Breast epithelium (tissue), 3 donors: ENCODE measurements around the gene HABP4.

Experiments
- POLR2A ChIP-seq: fragments of 450-650 bp; IDR thresholded peaks from one replicate; pipeline ENCODE4 v1.6.1; 2016; ENCODE audit warnings: antibody characterized with exemption, mild to moderate bottlenecking, moderate library complexity
- TF ChIP-seq, protein P1 (sequence below), 3 donors: fragments of 450-650 bp; IDR thresholded peaks; one replicate each; pipeline ENCODE4 v1.5.1; 2016 to 2017; ENCODE audit warnings: antibody characterized with exemption in 3 of 3, mild to moderate bottlenecking in 3 of 3, moderate library complexity in 3 of 3

DNA sequence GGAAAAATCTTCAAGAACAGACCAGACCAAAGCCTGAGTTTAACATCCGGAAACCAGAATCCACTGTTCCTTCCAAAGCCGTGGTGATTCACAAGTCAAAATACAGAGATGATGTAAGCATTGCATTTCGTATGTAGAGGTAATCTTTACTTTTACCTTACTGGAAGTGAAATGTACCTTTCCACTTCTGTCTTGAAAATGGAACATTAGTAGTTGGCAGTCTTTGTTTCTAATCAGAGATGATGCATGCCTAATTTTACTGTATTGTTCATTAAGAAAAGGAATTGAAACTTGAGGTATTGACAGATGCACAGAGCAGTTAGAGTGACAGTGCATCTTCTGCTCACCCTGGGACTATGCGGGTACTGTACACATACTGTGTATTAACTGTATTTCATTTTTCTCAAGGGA is 34.6 kb downstream of the HABP4 start:
- TF ChIP-seq, protein P1, sequence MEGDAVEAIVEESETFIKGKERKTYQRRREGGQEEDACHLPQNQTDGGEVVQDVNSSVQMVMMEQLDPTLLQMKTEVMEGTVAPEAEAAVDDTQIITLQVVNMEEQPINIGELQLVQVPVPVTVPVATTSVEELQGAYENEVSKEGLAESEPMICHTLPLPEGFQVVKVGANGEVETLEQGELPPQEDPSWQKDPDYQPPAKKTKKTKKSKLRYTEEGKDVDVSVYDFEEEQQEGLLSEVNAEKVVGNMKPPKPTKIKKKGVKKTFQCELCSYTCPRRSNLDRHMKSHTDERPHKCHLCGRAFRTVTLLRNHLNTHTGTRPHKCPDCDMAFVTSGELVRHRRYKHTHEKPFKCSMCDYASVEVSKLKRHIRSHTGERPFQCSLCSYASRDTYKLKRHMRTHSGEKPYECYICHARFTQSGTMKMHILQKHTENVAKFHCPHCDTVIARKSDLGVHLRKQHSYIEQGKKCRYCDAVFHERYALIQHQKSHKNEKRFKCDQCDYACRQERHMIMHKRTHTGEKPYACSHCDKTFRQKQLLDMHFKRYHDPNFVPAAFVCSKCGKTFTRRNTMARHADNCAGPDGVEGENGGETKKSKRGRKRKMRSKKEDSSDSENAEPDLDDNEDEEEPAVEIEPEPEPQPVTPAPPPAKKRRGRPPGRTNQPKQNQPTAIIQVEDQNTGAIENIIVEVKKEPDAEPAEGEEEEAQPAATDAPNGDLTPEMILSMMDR (IDR thresholded peaks at IDR 0.05): no peak
- no peak for TF ChIP-seq POLR2A
